Measurements from ENCODE around the gene ZNF653. TPM values are rescaled to one million over a fixed set of nuclear protein-coding genes. Genes with fewer than 3 reads are reported as not detected.
A peak's percentile ranks its signal among the peaks of the same experiment; 100 is the strongest.

The ZNF653 gene, protein sequence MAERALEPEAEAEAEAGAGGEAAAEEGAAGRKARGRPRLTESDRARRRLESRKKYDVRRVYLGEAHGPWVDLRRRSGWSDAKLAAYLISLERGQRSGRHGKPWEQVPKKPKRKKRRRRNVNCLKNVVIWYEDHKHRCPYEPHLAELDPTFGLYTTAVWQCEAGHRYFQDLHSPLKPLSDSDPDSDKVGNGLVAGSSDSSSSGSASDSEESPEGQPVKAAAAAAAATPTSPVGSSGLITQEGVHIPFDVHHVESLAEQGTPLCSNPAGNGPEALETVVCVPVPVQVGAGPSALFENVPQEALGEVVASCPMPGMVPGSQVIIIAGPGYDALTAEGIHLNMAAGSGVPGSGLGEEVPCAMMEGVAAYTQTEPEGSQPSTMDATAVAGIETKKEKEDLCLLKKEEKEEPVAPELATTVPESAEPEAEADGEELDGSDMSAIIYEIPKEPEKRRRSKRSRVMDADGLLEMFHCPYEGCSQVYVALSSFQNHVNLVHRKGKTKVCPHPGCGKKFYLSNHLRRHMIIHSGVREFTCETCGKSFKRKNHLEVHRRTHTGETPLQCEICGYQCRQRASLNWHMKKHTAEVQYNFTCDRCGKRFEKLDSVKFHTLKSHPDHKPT
- total RNA-seq = 10 to 100 TPM; 21.4 to 24.4 TPM

DNA sequence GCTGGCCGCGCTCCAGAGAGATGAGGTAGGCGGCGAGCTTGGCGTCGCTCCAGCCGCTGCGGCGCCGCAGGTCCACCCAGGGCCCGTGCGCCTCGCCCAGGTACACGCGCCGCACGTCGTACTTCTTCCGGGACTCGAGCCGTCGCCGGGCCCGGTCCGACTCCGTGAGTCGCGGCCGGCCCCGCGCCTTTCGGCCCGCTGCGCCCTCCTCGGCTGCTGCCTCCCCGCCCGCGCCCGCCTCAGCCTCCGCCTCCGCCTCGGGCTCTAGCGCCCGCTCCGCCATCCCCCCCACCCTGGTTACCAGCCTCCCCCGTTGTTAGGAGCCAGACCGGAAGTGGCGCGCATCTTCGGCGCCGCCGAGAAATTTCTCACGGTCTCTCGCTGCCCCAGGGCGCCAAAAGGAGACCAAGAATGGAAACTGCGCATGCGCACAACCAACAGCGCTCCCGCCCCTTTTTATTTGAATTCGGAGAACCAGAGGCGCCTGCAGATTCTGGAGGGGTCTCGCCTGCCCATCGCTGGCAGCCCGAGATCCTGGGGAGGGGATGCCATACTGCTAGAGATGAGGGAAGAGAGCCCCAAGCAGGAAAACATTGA is at the start of gene ZNF653:
Gene ZNF653 (minus strand): TSS at position 336 of the 597 bp plus-strand sequence. CDS start 53 bp downstream, at position 283.
- peaks cover 27% of the 10 kb centered on the region for H3K4me1 Mint-ChIP-seq
- peak within 1 kb of the TSS; percentile 87 for H3K4me3 Mint-ChIP-seq
- H3K36me3 Mint-ChIP-seq (ENCODE audit: low read depth) = peaks cover 11% of the 10 kb centered on the region
- POLR2A ChIA-PET = interaction anchor here (0.6 kb wide), 1 partner anchor 31 kb away, joined by 6 read pairs; no protein-coding TSS in a partner anchor
- no peaks in the 10 kb centered on the region for H3K9me3 Mint-ChIP-seq
- CTCF ChIA-PET = interaction anchor here (1.0 kb wide), 1 partner anchor 23 kb away, joined by 4 read pairs; no protein-coding TSS in a partner anchor
- peak; percentile 97 for DNase-seq
- H3K27me3 Mint-ChIP-seq = no peaks in the 10 kb centered on the region
- peak within 1 kb of the TSS; percentile 94 for H3K27ac Mint-ChIP-seq

DNA sequence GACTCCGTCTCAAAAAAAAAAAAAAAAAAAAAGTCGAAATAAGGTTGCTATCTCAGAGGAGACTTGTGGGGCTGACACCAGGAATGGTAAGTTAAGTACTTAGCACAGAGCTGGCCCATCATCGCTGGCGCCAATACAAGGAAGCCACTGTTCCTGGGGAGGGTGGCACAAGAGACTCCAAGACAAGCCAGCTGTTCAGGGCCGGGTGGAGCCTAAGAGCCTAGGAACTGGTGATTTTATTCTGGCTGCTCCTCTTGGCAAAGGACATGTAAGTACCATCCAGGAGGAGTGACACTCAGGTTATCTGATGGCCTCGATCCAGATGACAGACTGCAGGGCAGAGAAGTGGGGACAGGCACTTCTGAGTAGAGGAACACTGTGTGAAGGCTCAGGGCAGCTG is 49.6 kb upstream of the ZNF653 start:
- Mint-ChIP-seq H3K4me1 (peaks cover 43% of the 10 kb centered on the region), H3K36me3 (ENCODE audit: low read depth) (peaks cover 20% of the 10 kb centered on the region), H3K4me3 (no peak overlapping the region), H3K27me3 (no peaks in the 10 kb centered on the region), H3K9me3 (no peaks in the 10 kb centered on the region), H3K27ac (peak overlapping the region; percentile 38)
- no peak for DNase-seq
- ChIA-PET POLR2A (no interaction called here), CTCF (interaction anchor here (0.6 kb wide), 2 partner anchors 27 to 544 kb away, joined by 3 to 4 read pairs; no protein-coding TSS in a partner anchor)

DNA sequence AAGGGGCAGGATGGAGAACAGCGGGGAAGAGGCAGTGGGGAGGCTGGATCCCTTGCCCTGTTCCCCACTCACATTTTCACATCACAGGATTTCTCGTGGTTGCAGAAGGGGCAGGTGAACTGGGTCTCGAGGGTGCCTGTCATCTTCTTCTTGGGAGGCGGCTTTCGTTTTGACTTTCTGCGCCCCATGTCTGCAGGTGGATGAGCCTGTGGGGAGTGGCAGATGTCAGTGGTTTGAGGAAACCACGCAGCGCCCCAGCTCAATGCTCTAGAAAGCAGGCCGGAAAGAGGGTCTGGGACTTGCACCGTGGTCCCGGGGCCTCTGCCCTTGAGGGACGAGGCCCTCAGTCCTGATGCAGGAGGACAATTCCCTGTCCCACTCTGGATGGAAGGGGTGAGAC is 48.5 kb upstream of the ZNF653 start:
- ChIA-PET CTCF (interaction anchor here (1.1 to 1.6 kb wide), 2 partner anchors 18 to 27 kb away, joined by 3 to 6 read pairs; no protein-coding TSS in a partner anchor), POLR2A (no interaction called here)
- H3K4me1 Mint-ChIP-seq = peaks cover 38% of the 10 kb centered on the region
- peak overlapping the region; percentile 74 for H3K27ac Mint-ChIP-seq
- peak; percentile 31 for DNase-seq
- H3K36me3 Mint-ChIP-seq (ENCODE audit: low read depth) = peaks cover 20% of the 10 kb centered on the region
- no peaks in the 10 kb centered on the region for H3K27me3 Mint-ChIP-seq
- H3K4me3 Mint-ChIP-seq = no peak overlapping the region
- no peaks in the 10 kb centered on the region for H3K9me3 Mint-ChIP-seq

DNA sequence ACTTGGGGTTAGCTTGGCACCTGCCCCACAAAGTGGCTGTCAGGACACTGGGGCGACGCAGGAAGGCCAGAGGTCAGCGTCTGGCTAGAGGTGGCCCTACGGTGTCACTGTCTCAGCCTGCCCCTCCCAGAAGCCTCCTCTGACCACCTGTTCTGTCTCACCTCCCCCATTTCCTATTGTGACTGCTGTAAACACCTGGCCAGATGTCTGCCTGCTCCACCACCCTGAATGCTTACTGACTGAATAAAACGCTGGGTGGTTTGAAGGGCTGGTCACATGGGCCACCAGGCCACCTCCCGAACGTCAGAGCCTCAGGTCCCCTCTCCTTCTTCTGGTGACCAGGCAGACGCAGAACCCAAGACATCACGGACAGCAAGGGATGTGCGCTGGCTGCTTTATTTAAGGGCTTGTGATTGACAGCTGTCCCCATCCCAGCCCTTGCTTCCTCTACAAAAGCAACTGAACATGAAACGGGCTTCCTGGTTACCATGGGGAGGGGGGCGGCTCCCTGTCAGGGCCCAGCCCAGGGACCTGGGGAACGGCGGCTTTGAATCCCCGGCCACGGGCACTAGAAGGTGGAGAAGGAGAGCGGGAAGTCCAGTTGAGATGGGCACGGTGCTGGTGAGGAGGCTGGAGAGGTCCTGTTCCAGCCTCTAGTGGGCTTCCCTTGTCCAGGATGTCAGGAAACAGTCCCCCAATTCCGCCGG is 47.2 kb upstream of the ZNF653 start:
- Mint-ChIP-seq H3K27me3 (no peaks in the 10 kb centered on the region), H3K4me3 (no peak overlapping the region), H3K36me3 (ENCODE audit: low read depth) (peaks cover 20% of the 10 kb centered on the region), H3K9me3 (no peaks in the 10 kb centered on the region), H3K4me1 (peaks cover 31% of the 10 kb centered on the region), H3K27ac (peak overlapping the region; percentile 11)
- POLR2A ChIA-PET = no interaction called here
- DNase-seq = no peak
- CTCF ChIA-PET = interaction anchor here (0.8 to 1.9 kb wide), 3 partner anchors 8 to 39 kb away, joined by 3 to 6 read pairs (median 4); no protein-coding TSS in a partner anchor

DNA sequence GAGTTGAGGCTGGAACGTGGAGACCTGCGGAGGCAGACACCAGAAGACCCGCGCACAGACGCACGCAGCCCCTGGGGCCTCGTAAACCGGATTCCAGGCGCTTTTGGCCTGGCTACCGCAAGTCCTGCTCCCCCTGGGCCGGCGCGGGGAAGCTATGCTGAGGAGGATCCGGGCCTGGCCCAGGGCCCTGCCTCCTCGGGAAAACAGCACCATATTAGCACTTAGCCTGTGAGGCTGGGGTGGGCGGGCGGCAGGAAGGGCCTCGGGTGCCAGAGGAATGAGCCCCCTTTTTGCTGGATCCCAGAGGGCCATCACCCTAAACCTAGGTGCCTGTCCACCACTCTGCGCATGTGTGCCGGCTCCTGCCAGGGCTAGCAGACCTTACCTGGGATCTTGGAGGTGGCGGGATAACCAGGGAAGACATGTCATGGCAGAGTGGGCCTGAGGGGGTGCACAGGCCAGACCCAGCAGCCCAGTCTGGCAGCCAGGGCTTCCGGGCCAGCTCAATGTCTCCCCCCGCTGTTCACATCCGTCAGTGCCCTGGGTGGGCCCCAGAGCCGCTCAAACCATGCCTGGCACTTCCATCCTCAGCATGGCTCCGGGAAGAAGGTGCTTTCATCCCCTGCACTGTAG is 46.1 kb upstream of the ZNF653 start:
- Mint-ChIP-seq H3K27me3 (no peaks in the 10 kb centered on the region), H3K9me3 (no peaks in the 10 kb centered on the region), H3K4me1 (peaks cover 24% of the 10 kb centered on the region), H3K27ac (no peak overlapping the region), H3K4me3 (no peak overlapping the region), H3K36me3 (ENCODE audit: low read depth) (peaks cover 18% of the 10 kb centered on the region)
- ChIA-PET CTCF (interaction anchor here (0.8 to 1.9 kb wide), 4 partner anchors 9 to 38 kb away, joined by 3 to 6 read pairs (median 4); no protein-coding TSS in a partner anchor), POLR2A (no interaction called here)
- DNase-seq = no peak

DNA sequence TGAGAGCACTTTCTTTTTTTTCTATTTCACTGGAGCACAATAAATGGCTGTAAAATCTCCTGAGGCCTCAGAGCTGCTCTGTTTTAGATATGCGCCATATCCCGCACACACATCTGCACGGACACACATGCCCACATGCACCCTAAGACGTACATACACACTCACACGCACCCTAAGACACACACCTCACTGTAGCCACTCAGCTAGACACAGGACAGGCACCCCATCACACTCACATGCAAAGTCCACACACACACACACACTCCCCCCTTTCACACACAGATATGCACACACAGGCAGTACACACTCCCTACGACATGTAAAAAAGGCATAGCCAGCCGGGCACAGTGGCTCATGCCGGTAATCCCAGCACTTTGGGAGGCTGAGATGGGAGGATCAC is 44.6 kb upstream of the ZNF653 start:
- no peak overlapping the region for H3K27ac Mint-ChIP-seq
- DNase-seq = no peak
- H3K4me1 Mint-ChIP-seq = peaks cover 15% of the 10 kb centered on the region
- CTCF ChIA-PET = no interaction called here
- POLR2A ChIA-PET = no interaction called here
- H3K9me3 Mint-ChIP-seq = no peaks in the 10 kb centered on the region
- H3K4me3 Mint-ChIP-seq = no peak overlapping the region
- peaks cover 13% of the 10 kb centered on the region for H3K36me3 Mint-ChIP-seq (ENCODE audit: low read depth)
- no peaks in the 10 kb centered on the region for H3K27me3 Mint-ChIP-seq

DNA sequence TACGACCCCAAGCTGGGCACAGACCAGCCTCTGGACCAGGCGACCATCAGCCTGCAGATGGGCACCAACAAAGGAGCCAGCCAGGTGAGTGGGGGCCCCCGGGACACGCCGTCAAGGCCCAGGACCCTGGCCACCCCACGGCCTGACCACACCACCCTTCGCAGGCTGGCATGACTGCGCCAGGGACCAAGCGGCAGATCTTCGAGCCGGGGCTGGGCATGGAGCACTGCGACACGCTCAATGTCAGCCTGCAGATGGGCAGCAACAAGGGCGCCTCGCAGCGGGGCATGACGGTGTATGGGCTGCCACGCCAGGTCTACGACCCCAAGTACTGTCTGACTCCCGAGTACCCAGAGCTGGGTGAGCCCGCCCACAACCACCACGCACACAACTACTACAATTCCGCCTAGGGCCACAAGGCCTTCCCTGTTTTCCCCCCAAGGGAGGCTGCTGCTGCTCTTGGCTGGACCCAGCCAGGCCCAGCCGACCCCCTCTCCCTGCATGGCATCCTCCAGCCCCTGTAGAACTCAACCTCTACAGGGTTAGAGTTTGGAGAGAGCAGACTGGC is 43.8 kb upstream of the ZNF653 start:
- DNase-seq = no peak
- CTCF ChIA-PET = interaction anchor here (1.0 to 1.3 kb wide), 2 partner anchors 13 to 29 kb away, joined by 3 to 5 read pairs; no protein-coding TSS in a partner anchor
- H3K36me3 Mint-ChIP-seq (ENCODE audit: low read depth) = peaks cover 13% of the 10 kb centered on the region
- POLR2A ChIA-PET = no interaction called here
- no peak overlapping the region for H3K27ac Mint-ChIP-seq
- H3K9me3 Mint-ChIP-seq = no peaks in the 10 kb centered on the region
- peaks cover 14% of the 10 kb centered on the region for H3K4me1 Mint-ChIP-seq
- no peak overlapping the region for H3K4me3 Mint-ChIP-seq
- no peaks in the 10 kb centered on the region for H3K27me3 Mint-ChIP-seq

DNA sequence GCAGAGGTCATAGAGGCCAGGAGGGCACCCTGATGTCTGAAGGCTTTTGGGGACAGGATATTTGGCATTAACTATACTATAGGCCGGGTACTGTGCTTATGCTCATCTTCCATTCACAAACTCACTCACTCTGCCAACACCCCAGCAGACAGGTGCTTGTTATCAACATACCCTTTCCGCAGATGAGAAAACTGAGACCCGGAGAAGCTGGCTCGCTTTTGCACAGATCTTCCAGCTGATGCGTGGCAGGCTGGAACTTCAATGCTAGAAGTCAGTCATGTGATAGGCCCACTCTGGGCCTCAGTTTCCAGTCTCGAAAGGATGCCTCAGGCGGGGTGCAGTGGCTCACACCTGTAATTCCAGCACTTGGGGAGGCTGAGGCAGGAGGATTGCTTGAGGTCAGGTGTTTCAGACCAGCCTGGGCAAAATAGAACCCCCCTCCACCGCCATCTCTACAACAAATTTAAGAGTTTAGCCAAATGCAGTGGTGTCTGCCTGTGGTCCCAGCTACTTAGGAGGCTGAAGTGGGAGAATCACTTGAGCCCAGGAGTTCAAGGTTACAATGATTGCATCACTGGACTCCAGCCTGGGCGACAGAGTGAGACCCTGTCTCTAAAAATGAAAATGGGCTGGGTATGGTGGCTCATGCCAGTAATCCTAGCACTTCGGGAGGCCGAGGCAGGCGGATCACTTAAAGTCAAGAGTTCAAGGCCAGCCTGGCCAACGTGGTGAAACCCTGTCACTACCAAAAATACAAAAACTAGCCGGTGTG is 42.5 kb upstream of the ZNF653 start:
- DNase-seq = no peak
- ChIA-PET CTCF (interaction anchor here (0.7 to 2.5 kb wide), 2 partner anchors 12 to 52 kb away, joined by 4 to 9 read pairs; no protein-coding TSS in a partner anchor), POLR2A (no interaction called here)
- Mint-ChIP-seq H3K9me3 (no peaks in the 10 kb centered on the region), H3K27ac (no peak overlapping the region), H3K4me3 (no peak overlapping the region), H3K4me1 (peaks cover 1% of the 10 kb centered on the region), H3K27me3 (no peaks in the 10 kb centered on the region), H3K36me3 (ENCODE audit: low read depth) (peaks cover 5% of the 10 kb centered on the region)

DNA sequence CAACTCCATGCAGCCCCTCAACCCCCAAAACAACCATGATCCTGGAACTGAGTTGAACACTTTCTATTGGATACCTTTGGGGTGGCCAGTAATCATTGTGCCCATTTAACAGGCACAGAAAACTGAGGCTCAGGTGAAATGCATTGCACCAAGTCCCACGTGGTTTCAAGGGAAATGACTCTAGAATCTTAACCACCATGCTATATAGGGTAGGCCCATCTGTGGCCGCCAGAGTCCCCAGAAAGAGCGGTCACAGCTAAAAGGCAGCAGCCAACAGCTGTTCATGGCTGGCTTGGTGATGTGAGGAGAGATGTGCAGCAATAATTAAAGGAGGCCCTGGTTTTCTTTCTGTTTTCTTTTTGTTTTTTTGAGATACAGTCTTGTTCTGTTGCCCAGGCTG is 35.6 kb upstream of the ZNF653 start:
- H3K4me3 Mint-ChIP-seq = no peak overlapping the region
- H3K27me3 Mint-ChIP-seq = peaks cover 17% of the 10 kb centered on the region

DNA sequence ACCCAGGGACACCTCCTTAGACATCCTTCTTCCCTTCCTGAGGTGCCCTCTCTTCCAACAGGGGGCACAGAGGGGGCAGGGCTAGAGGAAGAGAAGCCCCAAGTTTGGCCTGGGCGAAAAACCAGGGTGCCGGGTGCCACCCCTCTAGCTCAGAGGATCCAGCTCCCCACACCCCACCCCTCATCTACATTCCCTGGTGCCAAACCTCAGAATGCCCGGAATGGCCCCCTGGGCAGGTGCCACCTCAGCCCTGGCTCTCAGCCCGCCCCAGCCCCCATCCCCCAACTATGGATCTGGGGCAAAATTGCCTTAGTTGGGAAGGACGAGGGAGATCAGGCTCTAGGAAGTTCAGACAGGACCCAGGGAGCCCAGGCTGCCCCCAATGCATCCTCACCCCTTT is 35.0 kb upstream of the ZNF653 start:
- no peak for DNase-seq
- Mint-ChIP-seq H3K4me3 (no peak overlapping the region), H3K9me3 (no peaks in the 10 kb centered on the region), H3K4me1 (peaks cover 6% of the 10 kb centered on the region), H3K27me3 (peaks cover 17% of the 10 kb centered on the region), H3K27ac (no peak overlapping the region), H3K36me3 (ENCODE audit: low read depth) (no peaks in the 10 kb centered on the region)
- CTCF ChIA-PET = interaction anchor here (0.6 to 0.8 kb wide), 2 partner anchors 18 to 371 kb away, joined by 3 read pairs; no protein-coding TSS in a partner anchor
- POLR2A ChIA-PET = no interaction called here

More for the DNA sequence above, 35.6 kb upstream of the ZNF653 start:
- H3K9me3 Mint-ChIP-seq = no peaks in the 10 kb centered on the region
- no peak overlapping the region for H3K27ac Mint-ChIP-seq
- ChIA-PET POLR2A (no interaction called here), CTCF (interaction anchor here (0.6 to 0.8 kb wide), 2 partner anchors 18 to 372 kb away, joined by 3 read pairs; no protein-coding TSS in a partner anchor)
- H3K36me3 Mint-ChIP-seq (ENCODE audit: low read depth) = no peaks in the 10 kb centered on the region
- no peak for DNase-seq
- peaks cover 4% of the 10 kb centered on the region for H3K4me1 Mint-ChIP-seq
